Stomach (tissue), 19 donors: ENCODE measurements around the gene EXOG. TPM values are rescaled to one million over a fixed set of nuclear protein-coding genes. Genes with fewer than 3 reads are reported as not detected.
A peak's percentile ranks its signal among the peaks of the same experiment; 100 is the strongest.

ENCODE experiments used
- DNase-seq, 2 donors: peaks; one replicate each; pipeline versions ENCODE4 v3.0.0 to v3.0.0-alpha.2; 2013 to 2019
- H3K27ac ChIP-seq, 5 donors: fragments of 200-600 bp in 4 of 5; sonication (generic) in 4 of 5; one replicate each; pipeline ENCODE4 v1.5.1; 2013 to 2019; ENCODE audit warnings: mild to moderate bottlenecking in 1 of 5, moderate library complexity in 1 of 5
- H3K27me3 ChIP-seq, 3 donors: fragments of 200-600 bp; sonication (generic); one replicate each; pipeline ENCODE4 v1.5.1; 2017 to 2019; ENCODE audit warnings: mixed run types in 1 of 3
- H3K36me3 ChIP-seq, 4 donors: fragments of 200-600 bp; sonication (generic); 1 replicate in 3 of 4; 2 replicates in 1 of 4; pipeline ENCODE4 v1.5.1; 2016 to 2019
- H3K4me1 ChIP-seq, 4 donors: fragments of 200-600 bp; sonication (generic); one replicate each; pipeline ENCODE4 v1.5.1; 2016 to 2019
- H3K4me3 ChIP-seq, 4 donors: fragments of 200-600 bp; sonication (generic) in 3 of 4; one replicate each; pipeline ENCODE4 v1.5.1; 2016 to 2019; ENCODE audit warnings: mild to moderate bottlenecking in 1 of 4
- H3K9me3 ChIP-seq, 4 donors: fragments of 200-600 bp; sonication (generic); one replicate each; pipeline ENCODE4 v1.5.1; 2016 to 2019
- CTCF ChIP-seq, 7 experiments: fragments of 450-650 bp in 4 of 7; fragments of 200-600 bp in 3 of 7; sonication (generic) in 3 of 7; IDR thresholded peaks; one replicate each; pipeline ENCODE4 v1.5.1; 2016 to 2019; ENCODE audit warnings: antibody characterized with exemption in 7 of 7, control low read depth in 2 of 7, mild to moderate bottlenecking in 1 of 7
- EP300 ChIP-seq: sonication (generic); formaldehyde crosslinking; IDR thresholded peaks from one replicate; pipeline ENCODE4 v1.6.1; 2017; ENCODE audit warnings: antibody characterized with exemption
- POLR2A ChIP-seq, 4 donors: fragments of 450-650 bp; IDR thresholded peaks; one replicate each; pipeline ENCODE4 v1.6.1; 2016; ENCODE audit warnings: antibody characterized with exemption in 4 of 4, control low read depth in 2 of 4, mild to moderate bottlenecking in 1 of 4, moderate library complexity in 1 of 4
- POLR2AphosphoS5 ChIP-seq, 3 donors: sonication (generic); formaldehyde crosslinking; IDR thresholded peaks; one replicate each; pipeline ENCODE4 v1.6.1; 2016; ENCODE audit warnings: antibody characterized with exemption in 3 of 3
- WGBS, 5 donors: extraction: QIAGEN DNeasy Blood & Tissue Kit in 3 of 5; methylation state at CpG; one replicate each; pipeline versions ENCODE4 v1.1.5 to v1.1.7; 2013 to 2018; 5-methylcytosine and 5-hydroxymethylcytosine counted together
- intact Hi-C: fragments of 100-400 bp; cut with DNase I; formaldehyde crosslinking; loops from one replicate; pipeline ENCODE4 v1.15.1; 2023; ENCODE audit warnings: low total_unique reads
- long read RNA-seq, 10 donors: transcript quantifications; one replicate each; lab custom pipeline, GENCODE V29; 2026
- polyA plus RNA-seq, 3 donors: library from polyadenylated mRNA; stranded (reverse); fragments of 200-250 nt; gene quantifications; one replicate each; pipeline ENCODE4 v1.2.3, GENCODE V29; 2013
- total RNA-seq, 5 donors: library from RNA; depleted of rRNA; stranded (reverse); fragments of >200 nt; gene quantifications; one replicate each; pipeline versions ENCODE4 v1.1.0 to v1.2.3, GENCODE V29; 2014 to 2016
- donor health status: healthy with polysubstance abuse.
- donor health status: Bipolar disorder and iron deficiency.
- donor health status: healthy.

EXOG gene, protein sequence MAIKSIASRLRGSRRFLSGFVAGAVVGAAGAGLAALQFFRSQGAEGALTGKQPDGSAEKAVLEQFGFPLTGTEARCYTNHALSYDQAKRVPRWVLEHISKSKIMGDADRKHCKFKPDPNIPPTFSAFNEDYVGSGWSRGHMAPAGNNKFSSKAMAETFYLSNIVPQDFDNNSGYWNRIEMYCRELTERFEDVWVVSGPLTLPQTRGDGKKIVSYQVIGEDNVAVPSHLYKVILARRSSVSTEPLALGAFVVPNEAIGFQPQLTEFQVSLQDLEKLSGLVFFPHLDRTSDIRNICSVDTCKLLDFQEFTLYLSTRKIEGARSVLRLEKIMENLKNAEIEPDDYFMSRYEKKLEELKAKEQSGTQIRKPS
- total RNA-seq (100 to 1,000 TPM in 1 of 5 donors, 10 to 100 TPM in 2, 1 to 10 TPM in 1, not detected in 1; 4.3 to 202 (median 35.8) TPM), polyA plus RNA-seq (1 to 10 TPM; 2.4 to 2.6 (median 2.4) TPM)
- long read RNA-seq, donor 1, partial matches to known transcripts, result 0 of 4 reads
- long read RNA-seq, donor 1, other reads (novel, unspliced or antisense), result 0 of 4 reads
- long read RNA-seq, donor 2, result 0 reads
- long read RNA-seq, donor 3, partial matches to known transcripts, result 0 of 3 reads
- long read RNA-seq, donor 3, other reads (novel, unspliced or antisense), result 0 of 3 reads
- long read RNA-seq, donor 4, result 0 reads
- long read RNA-seq, donor 5, partial matches to known transcripts, result 0 of 3 reads
- long read RNA-seq, donor 5, other reads (novel, unspliced or antisense), result 0 of 3 reads
- long read RNA-seq, donor 6, result 0 reads
- long read RNA-seq, donor 7, partial matches to known transcripts, result 0 of 6 reads
- long read RNA-seq, donor 7, other reads (novel, unspliced or antisense), result 0 of 6 reads
- long read RNA-seq, donor 8, result 0 reads
- long read RNA-seq, donor 9, partial matches to known transcripts, result 0 of 1 reads
- long read RNA-seq, donor 9, other reads (novel, unspliced or antisense), result 0 of 1 reads
- long read RNA-seq, donor 10, result 0 reads

DNA sequence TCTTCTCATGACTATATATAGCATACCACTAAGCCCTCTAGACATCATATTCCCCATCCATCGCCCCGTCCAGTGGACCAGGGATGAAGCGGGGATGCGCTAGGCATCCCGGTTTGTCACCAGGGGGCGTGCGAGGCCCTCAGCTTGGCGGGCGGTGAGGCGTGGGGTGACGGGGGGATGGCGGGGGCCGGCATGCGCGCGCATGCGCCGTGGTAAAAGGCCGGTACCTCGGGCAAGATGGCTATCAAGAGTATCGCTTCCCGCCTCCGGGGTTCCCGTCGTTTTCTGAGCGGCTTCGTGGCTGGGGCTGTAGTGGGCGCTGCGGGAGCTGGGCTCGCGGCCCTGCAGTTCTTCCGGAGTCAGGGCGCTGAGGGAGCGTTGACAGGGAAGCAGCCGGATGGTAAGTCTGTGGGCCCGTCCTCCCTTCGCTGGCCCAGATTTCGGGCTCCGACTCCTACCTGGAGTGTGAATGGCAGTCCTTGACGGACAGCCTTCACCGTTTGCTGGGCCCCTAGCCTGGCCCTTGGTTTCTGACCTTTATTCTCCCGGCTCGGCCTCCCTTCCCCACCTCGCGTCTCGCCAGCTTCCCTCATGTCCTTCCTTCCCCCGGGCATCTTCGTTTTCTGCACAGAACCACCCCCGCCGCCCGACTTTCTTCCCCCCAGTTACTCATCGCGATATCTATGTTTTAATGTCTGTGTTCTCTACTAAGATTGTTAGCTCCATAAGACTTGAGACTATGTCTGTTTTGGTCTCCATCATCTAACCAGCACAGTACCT is at the start of gene EXOG:
Gene EXOG (plus strand): TSS at position 210 of the 780 bp plus-strand sequence. CDS start 28 bp downstream, at position 238.
- intact Hi-C loops, result no loop called here
- WGBS, 5 donors, result 0% methylated on average over 36 to 53 of the region's 53 CpGs
- peak; percentile 92 to 98 for DNase-seq
- peak within 1 kb of the TSS; percentile 73 to 81 (median 76) for H3K4me3 ChIP-seq
- H3K27ac ChIP-seq, result peak within 1 kb of the TSS; percentile 75 to 84 (median 84)
- TF ChIP-seq CTCF (IDR thresholded peaks at IDR 0.05), result peak in 5 of 7 experiments; percentile 44 to 86 (median 84)
- no peak for TF ChIP-seq POLR2A (IDR thresholded peaks at IDR 0.05)
- TF ChIP-seq EP300, result no peak
- TF ChIP-seq POLR2AphosphoS5 (IDR thresholded peaks at IDR 0.05), result peak in 1 of 3 donors; percentile 30
- H3K27me3 ChIP-seq, result no peaks in the 10 kb centered on the region
- H3K9me3 ChIP-seq, result no peaks in the 10 kb centered on the region
- peaks cover 0 to 15% (median 10%) of the 10 kb centered on the region in 4 donors for H3K36me3 ChIP-seq
- H3K4me1 ChIP-seq, result peaks cover 0 to 19% (median 10%) of the 10 kb centered on the region in 4 donors

DNA sequence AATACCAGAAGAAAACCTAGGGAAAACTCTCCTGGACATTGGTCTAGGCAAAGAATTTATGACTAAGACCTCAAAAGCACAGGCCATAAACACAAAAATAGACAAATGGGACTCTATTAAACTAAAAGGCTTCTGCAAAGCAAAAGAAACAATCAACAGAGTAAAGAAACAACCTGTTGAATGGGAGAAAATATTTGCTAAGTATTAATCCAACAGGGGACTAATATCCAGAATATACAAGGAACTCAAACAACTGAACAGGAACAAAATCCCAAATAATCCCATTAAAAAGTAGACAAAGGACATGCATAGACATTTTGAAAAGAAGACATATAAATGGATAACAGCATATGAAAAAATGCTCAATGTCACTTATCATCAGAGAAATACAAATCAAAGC is 49.3 kb upstream of the EXOG start:
- no peaks in the 10 kb centered on the region for H3K27me3 ChIP-seq
- H3K36me3 ChIP-seq, result no peaks in the 10 kb centered on the region
- H3K9me3 ChIP-seq, result no peaks in the 10 kb centered on the region
- no peak for DNase-seq
- no peak overlapping the region for H3K4me3 ChIP-seq
- peaks cover 0 to 5% (median 0%) of the 10 kb centered on the region in 4 donors for H3K4me1 ChIP-seq
- intact Hi-C loops, result no loop called here
- H3K27ac ChIP-seq, result no peak overlapping the region
- no peak for TF ChIP-seq EP300
- no peak for TF ChIP-seq CTCF (IDR thresholded peaks at IDR 0.05)
- TF ChIP-seq POLR2AphosphoS5 (IDR thresholded peaks at IDR 0.05), result no peak
- no peak for TF ChIP-seq POLR2A (IDR thresholded peaks at IDR 0.05)

GRCh38 chr3:38450853-38451252 is 45.3 kb upstream of the EXOG start:
- TF ChIP-seq CTCF (IDR thresholded peaks at IDR 0.05) (no peak), POLR2A (IDR thresholded peaks at IDR 0.05) (no peak), POLR2AphosphoS5 (IDR thresholded peaks at IDR 0.05) (no peak), EP300 (no peak)
- intact Hi-C loops, result no loop called here
- Histone ChIP-seq H3K27me3 (no peaks in the 10 kb centered on the region), H3K9me3 (no peaks in the 10 kb centered on the region), H3K4me3 (no peak overlapping the region), H3K27ac (no peak overlapping the region), H3K4me1 (peaks cover 8 to 23% (median 21%) of the 10 kb centered on the region in 4 donors), H3K36me3 (no peaks in the 10 kb centered on the region)
- DNase-seq, result no peak
- 96 to 100% (median 97%) methylated on average over 3 of the region's 3 CpGs for WGBS, 5 donors
